GM19025 (cell line): ENCODE data around the gene HOXB7.

Experiments used
- ATAC-seq: cut with Tn5 transposase; IDR thresholded peaks from one replicate; pipeline ENCODE4 v1.9.1; 2021; ENCODE audit warnings: mild to moderate bottlenecking, low read depth, moderate library complexity; ENCODE audit not compliant: unreplicated experiment

HOXB7 gene

DNA sequence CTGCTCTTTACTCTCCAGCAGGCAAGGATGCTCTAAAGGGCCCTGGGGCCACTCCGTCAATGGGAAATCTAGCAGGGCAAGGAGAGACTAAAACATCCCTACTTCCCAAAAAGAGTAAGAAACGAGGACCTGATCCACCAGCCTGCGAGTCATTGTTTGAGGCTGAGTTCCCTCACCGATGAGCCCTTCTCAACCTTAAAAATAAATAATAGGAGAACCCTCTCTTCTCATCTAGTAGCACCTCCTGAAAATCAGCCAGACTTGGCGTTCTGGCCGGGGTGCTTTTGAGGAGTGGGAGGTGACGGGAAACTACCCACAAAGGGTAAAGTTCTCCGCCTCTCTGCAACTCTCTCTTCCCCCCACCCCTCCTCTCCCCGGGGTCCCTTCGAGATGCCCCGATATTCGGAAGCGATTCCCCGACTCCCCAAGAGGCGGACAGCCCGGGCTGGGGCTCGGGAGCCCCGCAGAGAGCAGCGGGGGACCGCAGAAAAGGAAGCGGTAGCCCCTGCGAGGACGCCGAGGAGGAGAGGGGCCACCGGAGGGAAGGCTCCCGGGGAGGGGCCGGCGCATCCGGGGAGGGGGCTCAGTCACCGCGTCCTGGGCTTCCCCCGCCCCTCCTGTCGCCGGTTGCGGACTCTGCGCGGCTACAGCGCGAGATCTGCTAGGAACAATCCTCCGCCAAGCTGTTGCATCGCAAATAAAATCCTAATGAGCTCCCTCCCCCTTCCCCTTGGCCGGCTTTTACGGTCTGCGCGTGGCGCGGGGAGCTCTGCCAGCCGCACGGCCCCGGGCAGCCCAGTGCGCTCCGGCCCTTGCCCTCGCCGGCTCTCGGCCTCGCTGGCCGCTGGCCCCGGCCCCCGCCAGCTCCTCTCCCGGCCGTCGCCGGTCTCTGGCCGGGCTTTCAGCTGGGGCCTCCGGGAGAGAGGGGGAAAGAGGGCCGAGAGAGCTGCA lies 14.0 kb upstream of the HOXB7 start:
- no peak for ATAC-seq

DNA sequence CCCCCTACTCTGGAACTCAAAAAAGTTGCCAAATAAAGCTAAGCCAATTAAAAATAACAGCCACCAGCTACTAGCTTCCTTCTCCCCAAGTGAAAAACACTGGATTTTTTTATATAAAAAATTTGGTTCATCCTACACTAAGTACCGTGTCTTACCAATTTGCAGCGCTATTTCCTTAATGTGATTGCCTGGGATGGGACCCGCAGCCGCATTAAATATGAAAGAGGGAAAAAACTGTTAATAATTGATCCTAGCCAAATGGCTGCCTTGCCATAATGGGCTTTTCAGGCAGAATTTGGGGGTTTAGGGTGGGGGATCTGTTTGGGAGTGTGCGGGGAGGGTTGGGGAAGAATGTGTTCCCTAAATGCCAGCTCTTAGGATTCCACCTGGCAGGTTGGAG lies 13.3 kb upstream of the HOXB7 start:
- no peak for ATAC-seq

DNA sequence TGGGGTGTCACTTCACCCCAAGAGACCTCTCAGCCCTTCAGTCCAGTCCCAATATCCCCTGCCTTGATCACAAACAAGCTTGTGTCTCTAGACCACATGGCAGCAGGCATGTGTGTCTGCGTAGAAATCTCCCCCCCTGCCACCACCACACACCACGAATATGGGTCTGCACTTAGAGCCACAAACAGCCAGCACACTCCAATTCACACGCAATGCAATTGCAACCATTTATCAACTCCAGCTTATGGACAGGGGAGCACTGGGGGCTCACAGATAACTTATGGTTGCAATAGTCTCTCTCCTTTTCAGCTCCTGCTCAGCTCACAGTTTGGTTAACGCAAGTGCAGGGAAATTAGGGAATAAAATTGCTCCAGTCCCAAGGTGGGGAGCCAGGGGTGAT lies 12.8 kb upstream of the HOXB7 start:
- no peak for ATAC-seq

DNA sequence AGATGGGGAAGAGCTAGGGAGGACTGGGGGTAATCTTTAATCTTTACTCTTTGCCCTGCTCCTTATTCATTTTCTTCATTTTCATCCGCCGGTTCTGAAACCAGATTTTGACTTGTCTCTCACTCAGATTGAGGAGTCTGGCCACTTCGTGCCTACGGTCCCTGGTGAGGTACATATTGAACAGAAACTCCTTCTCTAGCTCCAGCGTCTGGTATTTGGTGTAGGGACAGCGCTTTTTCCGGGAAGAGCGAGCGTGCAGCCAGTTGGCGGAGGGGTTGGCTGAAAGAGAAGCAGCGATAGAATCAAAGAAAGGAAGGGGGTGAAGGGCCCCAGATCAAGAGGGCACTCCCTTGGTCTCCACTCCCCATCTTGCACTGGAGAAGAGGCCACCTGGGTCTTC lies 12.0 kb upstream of the HOXB7 start:
- no peak for ATAC-seq

DNA sequence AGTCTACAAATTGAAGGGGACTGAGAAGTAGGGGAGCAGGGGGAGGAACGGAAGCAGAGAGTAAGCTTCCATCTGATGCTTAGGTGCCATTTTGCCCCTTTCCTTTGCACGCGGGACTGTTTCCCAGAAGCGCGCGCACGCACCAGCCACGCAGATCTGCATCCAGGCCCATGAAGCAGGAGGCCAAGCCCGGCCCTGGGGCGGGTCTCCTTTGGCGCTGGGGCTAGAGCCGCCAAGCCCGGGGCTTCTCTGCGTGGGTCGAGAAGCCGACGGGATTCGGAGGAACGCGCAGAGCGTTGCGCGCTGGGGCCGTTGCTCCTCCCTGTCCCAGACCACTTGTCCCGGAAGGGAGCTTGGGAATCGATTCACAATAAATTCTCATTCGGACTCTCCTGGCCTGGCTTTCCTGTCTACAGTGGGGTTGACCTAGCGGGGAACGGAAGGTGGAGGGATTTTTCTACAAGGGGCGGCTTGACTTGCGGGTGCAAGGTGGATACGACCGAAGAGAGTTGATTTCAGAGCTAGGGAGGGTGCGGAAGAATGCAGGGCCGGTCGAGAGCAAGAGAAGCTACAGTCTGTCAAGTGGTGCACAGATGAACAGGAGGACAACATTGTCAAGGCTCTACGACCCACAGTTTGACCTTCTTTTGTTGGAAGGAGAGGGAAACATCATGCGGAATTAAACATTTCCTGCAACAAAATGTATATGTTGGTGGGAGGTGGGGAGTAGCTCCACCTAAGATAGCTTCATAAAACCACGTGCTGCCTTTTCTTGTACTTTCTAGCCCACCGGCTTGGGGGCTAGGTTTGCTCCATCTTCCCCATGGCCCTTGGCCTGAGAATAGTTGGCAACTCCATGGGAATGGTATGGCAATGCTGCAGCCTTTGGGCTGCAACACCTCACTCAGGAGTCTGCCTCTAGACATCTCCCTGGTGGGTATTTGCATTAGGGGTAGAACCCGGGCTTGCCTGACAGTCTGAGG lies 10.9 kb upstream of the HOXB7 start:
- no peak for ATAC-seq

DNA sequence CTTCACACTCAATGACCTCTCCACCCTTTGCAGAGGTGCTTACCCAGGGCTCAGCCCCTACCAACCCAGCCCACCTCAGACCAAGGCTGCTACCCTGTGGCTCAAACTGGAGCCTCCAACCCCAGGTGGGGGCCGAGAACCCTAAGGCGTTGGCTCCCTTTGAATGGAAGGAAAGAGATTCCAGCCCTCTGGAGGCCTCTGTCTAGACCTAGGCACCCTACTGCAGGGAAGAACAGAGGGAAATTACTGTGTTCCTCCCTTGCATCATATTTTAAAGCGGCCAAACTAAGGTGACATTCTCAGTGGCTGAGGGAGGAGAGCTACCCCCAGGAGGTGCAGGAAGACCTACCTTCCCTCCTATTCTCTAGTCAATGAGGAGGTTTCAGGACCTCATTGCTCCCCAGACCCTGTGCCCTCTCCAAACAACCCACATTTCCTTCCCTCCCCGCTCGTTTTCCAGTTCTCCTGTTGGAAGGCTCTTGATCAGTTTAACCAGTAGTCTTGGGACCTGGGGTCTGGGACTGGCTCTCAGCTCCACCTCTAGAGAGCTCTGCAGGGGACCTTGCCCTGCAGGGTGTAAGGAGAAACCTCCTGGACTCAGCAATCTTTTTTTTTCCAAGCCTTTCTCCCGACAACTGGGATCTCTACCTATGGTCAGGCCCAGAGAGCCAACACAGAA lies 9.8 kb upstream of the HOXB7 start:
- ATAC-seq: no peak

DNA sequence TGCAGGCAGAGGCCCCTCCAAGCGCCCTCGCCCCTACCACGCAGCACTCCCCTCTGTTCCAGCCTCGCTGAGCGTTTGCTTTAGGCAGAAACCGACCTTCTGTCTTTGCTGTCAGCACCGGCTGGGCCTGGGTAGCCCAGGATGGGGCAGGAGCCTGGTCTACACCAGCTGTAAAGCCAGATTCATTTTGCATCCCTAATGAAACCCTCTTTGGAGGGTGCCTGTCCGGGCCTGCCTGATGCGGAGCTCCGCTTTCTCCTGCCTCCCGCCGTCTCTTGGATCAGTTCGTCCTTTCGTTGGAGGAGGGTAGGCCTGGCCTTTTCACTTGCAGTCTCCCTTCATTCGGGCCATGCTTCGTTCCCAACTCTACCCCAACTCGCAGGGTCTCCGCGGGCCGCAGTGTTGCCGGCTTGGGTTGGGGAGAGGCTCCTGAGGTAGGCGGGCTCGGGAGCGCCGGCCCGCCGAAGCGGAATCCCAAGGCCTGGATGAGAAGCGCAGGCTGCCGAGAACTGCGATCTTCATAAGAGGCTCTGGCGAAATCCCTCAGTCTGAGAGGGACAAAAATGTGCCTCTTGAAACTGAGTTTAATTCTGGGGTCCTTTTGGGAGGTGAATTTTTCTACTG lies 9.1 kb upstream of the HOXB7 start:
- no peak for ATAC-seq

DNA sequence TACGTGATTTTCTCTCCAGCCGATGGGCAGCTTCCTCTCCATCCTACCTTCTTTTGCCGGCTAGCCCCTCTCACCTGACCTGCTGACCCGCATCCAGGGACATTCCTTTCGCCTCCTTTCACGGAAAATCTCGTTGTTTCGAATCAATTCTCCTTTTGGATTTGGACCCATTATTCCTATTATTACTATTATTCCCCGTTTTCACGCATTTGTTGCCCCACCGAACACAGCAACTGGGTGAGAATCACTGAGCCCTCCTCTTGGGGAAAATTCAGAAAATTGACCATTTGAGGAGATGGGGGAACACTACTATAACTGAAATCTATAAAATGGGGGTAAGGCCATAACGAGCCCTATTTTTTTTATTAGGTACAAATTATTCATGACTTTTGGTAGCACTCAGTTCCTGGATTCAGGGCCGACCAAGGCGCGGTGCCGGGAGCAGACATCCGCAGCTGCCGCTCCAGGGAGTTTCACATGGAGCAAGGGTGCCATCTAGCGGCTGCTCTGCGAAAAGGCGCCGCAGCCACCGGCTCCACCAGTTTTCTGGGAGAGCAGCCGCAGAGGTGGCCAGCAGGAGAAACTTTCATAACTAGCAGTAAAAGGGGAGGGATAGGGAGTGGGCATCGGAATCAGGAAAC lies 7.6 kb upstream of the HOXB7 start:
- ATAC-seq: no peak

DNA sequence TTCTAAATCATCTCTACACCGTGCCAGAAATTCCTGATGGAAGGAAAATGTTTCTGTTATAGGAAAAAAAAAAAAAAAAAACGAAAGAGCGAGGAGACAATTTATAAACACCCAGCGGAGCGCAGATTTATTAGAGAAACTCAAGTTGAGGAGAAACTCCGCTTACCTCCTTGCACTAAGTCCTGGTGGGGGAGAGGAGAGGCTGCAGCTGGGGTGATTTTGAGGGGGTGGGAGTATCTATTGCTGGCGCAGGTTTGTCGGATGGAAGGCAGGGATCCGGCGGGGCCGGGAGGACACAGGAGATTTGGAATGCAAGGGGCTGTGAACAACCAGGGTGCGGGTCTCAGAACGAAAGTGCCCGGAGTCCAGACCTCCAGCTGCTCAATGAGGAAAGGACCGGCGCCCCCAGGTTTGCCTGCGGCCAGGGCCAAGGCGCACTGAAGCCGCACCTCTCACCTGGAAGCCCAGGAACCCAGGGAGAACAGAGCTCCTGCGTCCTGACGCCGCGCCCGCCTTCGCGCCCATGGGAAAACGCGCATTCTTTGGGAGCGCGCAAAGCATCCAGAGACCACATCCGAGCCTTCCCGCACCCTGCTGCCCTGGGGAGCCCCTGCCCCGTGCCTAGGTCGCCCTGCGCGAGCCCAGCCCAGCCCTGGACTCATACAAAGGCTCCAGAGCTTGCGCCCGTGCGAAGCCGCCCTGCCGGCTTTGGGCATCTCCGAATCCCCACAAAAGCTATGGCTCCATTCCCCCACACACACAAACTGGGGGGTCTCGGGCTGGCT lies 6.8 kb upstream of the HOXB7 start:
- no peak for ATAC-seq

DNA sequence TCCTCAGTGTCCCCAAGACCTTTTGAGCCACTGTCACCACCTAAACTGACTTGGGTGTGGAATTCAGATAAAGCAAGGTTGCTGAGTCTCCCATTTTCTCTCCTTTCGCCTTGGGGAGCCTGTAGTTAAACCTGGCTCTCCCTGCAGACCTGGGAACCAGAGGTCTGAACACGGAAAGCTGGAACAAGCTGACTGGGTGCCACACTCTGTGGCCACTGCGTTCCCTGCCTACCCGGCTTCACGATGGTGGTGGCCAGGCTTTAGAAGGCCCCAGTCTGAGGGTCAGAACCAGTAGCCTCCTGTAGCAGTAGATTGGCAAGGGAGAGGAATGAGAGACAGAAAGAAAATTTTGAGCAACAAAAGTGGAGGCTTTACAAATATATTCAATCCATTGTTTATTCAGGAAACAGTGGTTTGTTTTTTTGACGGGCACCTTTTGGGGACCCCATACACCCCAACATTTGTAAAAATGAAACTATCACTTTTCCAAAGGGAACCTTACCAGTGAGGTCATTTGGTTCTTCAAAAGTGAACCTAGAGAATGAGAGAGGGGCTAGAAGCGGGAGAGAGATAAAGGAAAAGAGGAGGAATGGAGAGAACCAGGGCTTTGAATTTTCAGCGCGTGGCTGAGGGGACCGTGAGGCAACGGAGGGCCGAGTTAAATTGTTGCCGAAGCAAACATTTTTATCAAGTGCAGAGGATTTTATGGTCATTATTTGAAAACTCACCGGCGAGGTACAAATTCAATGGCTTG lies 6.1 kb upstream of the HOXB7 start:
- no peak for ATAC-seq

DNA sequence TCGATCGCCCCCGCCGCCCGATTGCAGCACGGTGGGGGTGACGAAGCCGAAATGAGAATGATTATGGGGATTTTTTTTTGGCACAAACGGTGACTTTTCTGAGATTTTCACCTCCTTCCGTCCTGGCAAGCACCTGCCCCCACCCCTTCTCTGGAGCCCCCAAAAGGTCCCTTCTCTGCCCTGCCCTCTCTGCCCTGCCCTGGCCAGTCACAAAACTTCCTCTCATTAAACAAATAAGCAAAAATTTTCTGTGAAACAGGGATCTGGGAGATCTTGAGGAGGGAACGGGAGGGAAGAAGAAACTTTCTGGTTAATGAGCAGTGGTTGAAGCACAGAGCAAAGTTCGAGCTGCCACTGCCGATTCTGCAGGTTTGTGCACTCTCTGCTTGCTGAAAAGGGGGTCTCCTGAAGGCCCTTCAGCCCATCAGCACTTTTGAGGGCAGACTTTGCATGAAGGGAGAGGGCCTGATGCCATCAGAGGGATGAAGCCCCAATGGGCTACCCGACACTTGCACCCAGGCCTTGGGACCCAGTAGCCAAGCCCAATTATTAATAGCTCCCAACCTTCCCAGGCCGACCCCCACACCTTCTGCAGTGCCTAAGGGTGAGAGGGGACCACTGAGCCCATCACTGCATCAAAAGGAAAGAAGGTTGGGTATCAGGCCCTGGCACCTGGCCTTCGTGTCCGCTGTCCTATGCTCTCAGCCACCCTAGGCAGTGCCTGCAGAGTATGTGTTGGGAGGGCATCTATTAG lies 5.3 kb upstream of the HOXB7 start:
- ATAC-seq: no peak

DNA sequence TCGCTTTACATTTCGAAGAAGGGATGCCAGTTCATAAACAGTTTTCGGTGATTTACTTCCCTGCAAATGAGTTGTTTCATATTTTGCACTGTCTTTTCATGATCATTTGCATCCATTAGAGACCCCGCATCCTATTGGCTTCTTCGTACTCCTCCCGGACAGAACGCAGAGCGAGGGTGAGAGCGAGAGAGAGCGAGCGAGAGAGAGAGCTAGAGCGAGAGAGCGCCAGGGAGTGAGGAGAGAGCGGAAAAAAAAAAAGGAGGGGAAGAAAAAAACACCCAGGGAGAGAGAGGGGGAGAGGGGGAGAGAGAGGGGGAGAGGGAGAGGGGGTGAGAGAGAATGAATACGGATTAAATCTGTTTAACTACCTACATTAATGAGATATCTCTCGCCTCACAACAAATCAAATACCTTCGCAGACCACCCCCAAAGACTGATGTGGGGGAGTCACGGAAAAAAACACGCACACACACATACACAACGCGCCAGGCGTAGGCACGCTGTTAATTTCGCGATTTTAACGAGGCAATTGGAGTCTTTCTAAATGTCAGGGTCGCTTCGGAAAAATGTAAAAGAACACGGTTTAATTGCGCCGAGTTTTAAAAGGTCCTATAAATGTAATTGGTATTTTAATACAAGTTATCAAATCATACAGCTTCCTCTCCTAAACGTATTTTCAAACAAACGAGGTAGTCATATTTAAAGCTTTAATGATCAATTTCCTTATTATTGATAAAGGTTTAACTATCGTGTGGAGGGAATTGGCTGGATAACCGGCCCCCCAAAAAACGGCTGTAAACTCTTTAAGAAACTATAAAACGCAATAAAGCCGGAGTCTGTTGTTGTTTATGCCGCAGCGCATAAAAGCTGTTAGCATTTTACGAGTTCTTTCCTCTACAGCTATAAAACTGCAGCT lies 4.5 kb upstream of the HOXB7 start, which contains the start of gene HOXB8:
TSS of gene HOXB8 (minus strand) at position 246 of the 916 bp plus-strand sequence. CDS start 588 bp downstream, outside the sequence.
- no peak for ATAC-seq

DNA sequence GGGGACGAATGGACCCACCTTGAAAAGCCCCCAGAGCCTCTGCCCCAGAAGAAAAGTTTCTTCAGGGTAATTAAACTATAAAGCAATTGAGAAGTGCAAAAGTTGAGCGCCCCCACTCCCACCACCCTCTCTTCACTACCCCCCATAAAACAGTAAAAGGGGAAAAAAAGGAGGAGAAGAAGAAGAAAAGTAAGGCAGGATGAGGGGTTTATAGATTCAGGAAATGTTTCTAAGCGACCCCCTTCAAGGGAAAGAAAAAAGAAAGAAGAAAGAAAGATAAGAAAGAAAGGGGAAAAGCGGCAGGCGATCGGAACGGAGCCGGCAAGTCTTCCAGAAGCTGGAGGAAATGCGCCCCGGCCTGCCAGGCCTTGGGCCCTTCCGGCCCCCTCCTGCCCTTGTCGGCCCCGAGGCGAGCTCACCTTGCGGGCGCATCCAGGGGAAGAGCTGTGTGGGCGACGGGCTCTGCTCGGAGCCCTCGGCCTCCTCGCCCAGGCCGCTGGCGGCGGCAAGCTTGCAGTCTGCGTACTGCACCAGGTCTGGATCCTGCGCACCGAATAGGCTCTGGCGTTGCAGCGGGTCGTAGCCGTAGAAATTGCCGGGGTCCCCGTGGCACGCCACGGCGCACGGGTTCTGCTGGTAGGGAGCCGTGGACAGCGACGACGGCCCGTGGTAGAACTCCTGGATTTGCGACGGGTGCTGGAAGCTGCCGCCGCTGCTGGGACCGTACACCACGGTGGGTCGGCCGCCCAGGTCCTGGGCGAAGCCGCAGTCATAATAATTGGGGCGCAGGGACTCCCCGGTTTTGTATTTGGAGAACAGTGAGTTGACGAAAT lies 3.3 kb upstream of the HOXB7 start:
- no peak for ATAC-seq

DNA sequence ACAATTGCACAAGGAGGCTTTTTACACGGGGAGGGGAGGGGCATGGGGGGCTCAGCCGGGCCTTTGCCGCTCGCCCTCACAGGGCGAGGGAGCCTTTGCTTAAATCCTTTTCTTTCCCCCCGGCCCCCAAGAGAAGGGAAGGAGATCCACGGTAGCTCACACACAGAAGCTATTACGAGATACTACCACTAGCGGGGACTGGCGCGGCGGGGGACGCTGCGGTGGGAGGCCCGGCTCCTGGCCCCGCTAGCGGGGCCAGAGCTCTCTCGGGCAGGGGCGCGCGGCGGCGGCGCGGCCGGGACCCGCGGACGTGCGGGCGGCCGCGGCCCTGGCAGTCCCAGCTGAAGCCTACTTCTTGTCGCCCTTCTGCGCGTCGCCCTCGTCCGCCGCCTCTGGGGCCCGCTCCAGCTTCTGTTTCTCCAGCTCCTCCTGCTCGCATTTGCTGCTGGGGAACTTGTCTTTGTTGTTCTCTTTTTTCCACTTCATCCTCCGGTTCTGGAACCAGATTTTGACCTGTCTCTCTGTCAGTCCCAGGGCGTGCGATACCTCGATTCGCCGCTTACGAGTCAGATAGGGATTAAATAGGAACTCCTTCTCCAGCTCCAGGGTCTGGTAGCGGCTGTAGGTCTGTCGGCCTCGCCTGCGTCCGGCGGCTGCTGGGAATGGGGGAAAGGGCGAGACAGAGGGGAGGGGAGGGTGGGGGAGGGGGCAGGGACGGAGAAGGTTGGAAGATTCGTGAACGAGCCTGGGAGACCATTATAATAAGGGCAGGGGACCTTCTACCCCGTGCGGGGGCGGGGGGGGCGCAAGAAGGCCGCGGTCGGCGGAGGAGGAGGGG lies 2.3 kb upstream of the HOXB7 start:
- no peak for ATAC-seq

DNA sequence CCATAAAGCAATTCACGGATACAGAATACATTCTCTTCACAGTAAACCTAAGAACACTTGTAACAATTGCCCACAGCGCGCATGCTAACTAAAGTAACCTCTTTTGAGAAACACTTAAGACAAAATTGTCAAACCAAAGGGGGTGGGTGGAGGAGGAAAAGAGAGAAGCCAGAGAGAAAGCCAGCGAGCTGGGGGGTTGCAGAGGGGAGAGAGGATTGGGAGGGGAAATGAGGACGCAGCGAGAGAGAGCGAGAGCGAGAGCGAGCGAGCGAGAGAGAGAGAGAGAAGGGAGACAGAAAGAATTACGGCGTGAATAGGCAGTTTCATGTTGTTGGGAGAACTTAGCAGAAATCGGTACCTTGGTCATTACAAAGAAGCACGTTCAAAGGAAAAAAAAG lies 1.6 kb upstream of the HOXB7 start:
- ATAC-seq: no peak
